H9 (cell line): ENCODE data around the gene SIVA1. TPM values are rescaled to one million over a fixed set of nuclear protein-coding genes. Genes with fewer than 3 reads are reported as not detected.

Source experiments
- DNase-seq: peaks from one replicate; pipeline ENCODE4 v3.0.0-alpha.2; 2017
- H2AFZ ChIP-seq: one replicate; pipeline ENCODE4 v1.6.1; 2013; ENCODE audit warnings: mild to moderate bottlenecking, low read length, control low read depth, moderate library complexity
- H2AK5ac ChIP-seq: 2 replicates; pipeline ENCODE4 v1.6.1; 2013; ENCODE audit warnings: low read length, control low read depth, mixed read lengths; ENCODE audit not compliant: insufficient read length
- H2BK120ac ChIP-seq: one replicate; pipeline ENCODE4 v1.6.1; 2013; ENCODE audit warnings: low read depth, mild to moderate bottlenecking, low read length, control low read depth, inconsistent platforms; ENCODE audit not compliant: poor library complexity, severe bottlenecking
- H2BK12ac ChIP-seq: 2 replicates; pipeline ENCODE4 v1.6.1; 2013; ENCODE audit warnings: low read length, control low read depth, mixed read lengths, low read depth; ENCODE audit not compliant: insufficient read length
- H2BK15ac ChIP-seq: 2 replicates; pipeline ENCODE4 v1.6.1; 2013; ENCODE audit warnings: low read depth, low read length, control low read depth
- H2BK20ac ChIP-seq: one replicate; pipeline ENCODE4 v1.6.1; 2013; ENCODE audit warnings: low read depth, mild to moderate bottlenecking, low read length, control low read depth, inconsistent platforms; ENCODE audit not compliant: poor library complexity, severe bottlenecking
- H2BK5ac ChIP-seq: 2 replicates; pipeline ENCODE4 v1.6.1; 2013; ENCODE audit warnings: low read length, control low read depth, mixed read lengths; ENCODE audit not compliant: insufficient read length
- H3K14ac ChIP-seq: 2 replicates; pipeline ENCODE4 v1.6.1; 2013; ENCODE audit warnings: low read length, control low read depth; ENCODE audit not compliant: insufficient read depth
- H3K18ac ChIP-seq: 2 replicates; pipeline ENCODE4 v1.6.1; 2013; ENCODE audit warnings: low read depth, mild to moderate bottlenecking, mixed read lengths, low read length, control low read depth; ENCODE audit not compliant: insufficient read length
- H3K23ac ChIP-seq: 2 replicates; pipeline ENCODE4 v1.6.1; 2013; ENCODE audit warnings: low read length, control low read depth, mixed read lengths, low read depth; ENCODE audit not compliant: insufficient read length
- H3K23me2 ChIP-seq: 2 replicates; pipeline ENCODE4 v1.6.1; 2013; ENCODE audit warnings: low read depth, mild to moderate bottlenecking, mixed read lengths, low read length, control low read depth; ENCODE audit not compliant: insufficient read length, poor library complexity, severe bottlenecking
- H3K27ac ChIP-seq: 2 replicates; pipeline ENCODE4 v1.5.1; 2013; ENCODE audit warnings: low read length, control low read depth, mixed read lengths, low read depth; ENCODE audit not compliant: insufficient read length
- H3K27me3 ChIP-seq: 2 replicates; pipeline ENCODE4 v1.6.1; 2013; ENCODE audit warnings: low read length, control low read depth, inconsistent platforms; ENCODE audit not compliant: insufficient read depth
- H3K4ac ChIP-seq: 2 replicates; pipeline ENCODE4 v1.6.1; 2013; ENCODE audit warnings: low read depth, mild to moderate bottlenecking, control low read depth, inconsistent platforms, low read length, moderate library complexity
- H3K4me1 ChIP-seq: 2 replicates; pipeline ENCODE4 v1.6.1; 2013; ENCODE audit warnings: low read length, control low read depth, inconsistent platforms; ENCODE audit not compliant: insufficient read depth
- H3K4me2 ChIP-seq: 2 replicates; pipeline ENCODE4 v1.6.1; 2013; ENCODE audit warnings: low read length, control low read depth, mixed read lengths; ENCODE audit not compliant: insufficient read length, insufficient read depth
- H3K56ac ChIP-seq: 2 replicates; pipeline ENCODE4 v1.6.1; 2013; ENCODE audit warnings: low read depth, mild to moderate bottlenecking, mixed read lengths, low read length, control low read depth; ENCODE audit not compliant: insufficient read length
- H3K79me1 ChIP-seq: 2 replicates; pipeline ENCODE4 v1.6.1; 2013; ENCODE audit warnings: low read depth, mild to moderate bottlenecking, moderate library complexity, low read length, control low read depth, inconsistent platforms; ENCODE audit not compliant: insufficient read depth, poor library complexity, severe bottlenecking
- H3K79me2 ChIP-seq: 2 replicates; pipeline ENCODE4 v1.6.1; 2013; ENCODE audit warnings: low read length, control low read depth, inconsistent platforms; ENCODE audit not compliant: insufficient read depth
- H3K9ac ChIP-seq: 2 replicates; pipeline ENCODE4 v1.6.1; 2013; ENCODE audit warnings: low read length, control low read depth, mixed read lengths; ENCODE audit not compliant: insufficient read length; ENCODE audit errors: extremely low read depth
- H3K9me3 ChIP-seq: one replicate; pipeline ENCODE4 v1.6.1; 2013; ENCODE audit warnings: low read depth, low read length, inconsistent platforms; ENCODE audit not compliant: control insufficient read depth
- H3T11ph ChIP-seq: one replicate; pipeline ENCODE4 v1.6.1; 2013; ENCODE audit warnings: mild to moderate bottlenecking, low read length, control low read depth, inconsistent platforms
- H4K20me1 ChIP-seq: one replicate; pipeline ENCODE4 v1.6.1; 2013; ENCODE audit not compliant: control insufficient read depth, insufficient read length, insufficient read depth
- H4K5ac ChIP-seq: 2 replicates; pipeline ENCODE4 v1.6.1; 2013; ENCODE audit warnings: low read depth, mild to moderate bottlenecking, mixed read lengths, low read length, control low read depth; ENCODE audit not compliant: insufficient read length
- H4K8ac ChIP-seq: replicated peaks from 2 replicates; pipeline ENCODE4 v1.6.1; 2013; ENCODE audit warnings: low read length, control low read depth, mixed read lengths, low read depth; ENCODE audit not compliant: insufficient read length
- H4K91ac ChIP-seq: 2 replicates; pipeline ENCODE4 v1.6.1; 2013; ENCODE audit warnings: low read depth, mild to moderate bottlenecking, moderate library complexity, mixed read lengths, low read length, control low read depth; ENCODE audit not compliant: insufficient read length
- H3K27ac Mint-ChIP-seq, 3 experiments: 2 replicates in 2 of 3; 3 replicates in 1 of 3; pipeline ENCODE4 v1.8.0; 2020 to 2021; ENCODE audit warnings: mixed read lengths in 3 of 3, mild to moderate bottlenecking in 1 of 3, moderate library complexity in 1 of 3
- H3K27me3 Mint-ChIP-seq: 2 replicates; pipeline ENCODE4 v1.8.0; 2021; ENCODE audit warnings: low read depth, mild to moderate bottlenecking, moderate library complexity, mixed read lengths
- H3K36me3 Mint-ChIP-seq, 3 experiments: 2 replicates in 2 of 3; 3 replicates in 1 of 3; pipeline ENCODE4 v1.8.0; 2020 to 2021; ENCODE audit warnings: low read depth in 3 of 3, mixed read lengths in 3 of 3; ENCODE audit not compliant: insufficient read depth in 1 of 3
- H3K4me1 Mint-ChIP-seq, 2 experiments: 2 replicates each; pipeline ENCODE4 v1.8.0; 2020; ENCODE audit warnings: mixed read lengths in 2 of 2
- H3K4me3 Mint-ChIP-seq, 2 experiments: 2 replicates in 1 of 2; 3 replicates in 1 of 2; pipeline ENCODE4 v1.8.0; 2020 to 2021; ENCODE audit warnings: mild to moderate bottlenecking in 2 of 2, mixed read lengths in 2 of 2, moderate library complexity in 1 of 2
- H3K9me3 Mint-ChIP-seq, 2 experiments: 2 replicates in 1 of 2; 3 replicates in 1 of 2; pipeline ENCODE4 v1.8.0; 2020; ENCODE audit warnings: mild to moderate bottlenecking in 2 of 2, mixed read lengths in 2 of 2, moderate library complexity in 1 of 2
- WGBS: extraction: QIAGEN DNeasy Blood & Tissue Kit; methylation state at CpG from one replicate; pipeline ENCODE4 v1.1.7; 2013; ENCODE audit warnings: missing lambda C conversion rate, low lambda C conversion rate, mixed read lengths; ENCODE audit not compliant: insufficient read length; ENCODE audit errors: extremely low coverage; 5-methylcytosine and 5-hydroxymethylcytosine counted together
- total RNA-seq: library from RNA; stranded (reverse); gene quantifications from 2 replicates; pipeline ENCODE4 v1.2.1, GENCODE V29; 2021
- TF ChIP-seq, protein P1 (sequence below): fragments of 200-600 bp; sonication (generic); conservative IDR thresholded peaks from 3 replicates; pipeline ENCODE4 v1.8.0; 2021; ENCODE audit warnings: antibody characterized with exemption, mild to moderate bottlenecking

Gene SIVA1
- total RNA-seq, 1 experiment from 2014 or later: 125 TPM

DNA sequence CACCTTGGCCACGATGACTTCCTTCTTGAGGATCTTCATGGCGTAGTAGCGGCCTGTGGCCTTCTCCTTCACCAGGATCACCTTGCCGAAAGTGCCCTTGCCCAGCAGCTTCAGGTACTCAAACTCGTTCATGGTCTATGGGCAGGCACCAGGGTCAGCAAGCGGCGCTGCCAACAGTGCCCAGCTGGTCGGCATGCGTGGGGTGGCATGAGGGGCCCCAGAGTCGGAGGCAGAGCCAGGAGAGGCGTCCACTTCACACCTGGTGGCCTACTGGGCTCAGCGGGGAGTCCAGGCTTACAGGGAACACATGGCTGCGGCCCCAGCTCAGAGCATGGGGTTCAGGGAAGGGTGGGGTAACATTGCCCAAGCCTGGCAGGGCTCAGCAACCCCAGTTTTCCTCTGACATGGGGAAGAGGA lies 22.1 kb downstream of the SIVA1 start:
- TF ChIP-seq, protein P1, sequence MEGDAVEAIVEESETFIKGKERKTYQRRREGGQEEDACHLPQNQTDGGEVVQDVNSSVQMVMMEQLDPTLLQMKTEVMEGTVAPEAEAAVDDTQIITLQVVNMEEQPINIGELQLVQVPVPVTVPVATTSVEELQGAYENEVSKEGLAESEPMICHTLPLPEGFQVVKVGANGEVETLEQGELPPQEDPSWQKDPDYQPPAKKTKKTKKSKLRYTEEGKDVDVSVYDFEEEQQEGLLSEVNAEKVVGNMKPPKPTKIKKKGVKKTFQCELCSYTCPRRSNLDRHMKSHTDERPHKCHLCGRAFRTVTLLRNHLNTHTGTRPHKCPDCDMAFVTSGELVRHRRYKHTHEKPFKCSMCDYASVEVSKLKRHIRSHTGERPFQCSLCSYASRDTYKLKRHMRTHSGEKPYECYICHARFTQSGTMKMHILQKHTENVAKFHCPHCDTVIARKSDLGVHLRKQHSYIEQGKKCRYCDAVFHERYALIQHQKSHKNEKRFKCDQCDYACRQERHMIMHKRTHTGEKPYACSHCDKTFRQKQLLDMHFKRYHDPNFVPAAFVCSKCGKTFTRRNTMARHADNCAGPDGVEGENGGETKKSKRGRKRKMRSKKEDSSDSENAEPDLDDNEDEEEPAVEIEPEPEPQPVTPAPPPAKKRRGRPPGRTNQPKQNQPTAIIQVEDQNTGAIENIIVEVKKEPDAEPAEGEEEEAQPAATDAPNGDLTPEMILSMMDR: no peak
- H3K18ac ChIP-seq: no peak overlapping the region
- no peak overlapping the region for H2AK5ac ChIP-seq
- no peak overlapping the region for H3K4ac ChIP-seq
- H4K8ac ChIP-seq: no peak overlapping the region
- Mint-ChIP-seq H3K4me1 (no peaks in the 10 kb centered on the region), H3K27me3 (no peaks in the 10 kb centered on the region), H3K36me3 (peaks cover 30 to 46% (median 44%) of the 10 kb centered on the region in 3 experiments), H3K9me3 (peaks cover 0 to 9% of the 10 kb centered on the region in 2 experiments; a peak in 4 of 5 replicates), H3K4me3 (no peak overlapping the region), H3K27ac (no peak overlapping the region)
- no peaks in the 10 kb centered on the region for H4K20me1 ChIP-seq
- H3K27ac ChIP-seq: no peak overlapping the region
- H3K9me3 ChIP-seq: no peaks in the 10 kb centered on the region
- no peak overlapping the region for H2BK20ac ChIP-seq
- H3K4me2 ChIP-seq: no peak overlapping the region
- H3T11ph ChIP-seq: no peak overlapping the region
- H3K79me1 ChIP-seq: no peaks in the 10 kb centered on the region
- no peak overlapping the region for H3K23ac ChIP-seq
- DNase-seq: no peak
- no peaks in the 10 kb centered on the region for H3K23me2 ChIP-seq
- no peaks in the 10 kb centered on the region for H3K4me1 ChIP-seq
- no peak overlapping the region for H4K5ac ChIP-seq
- no peaks in the 10 kb centered on the region for H3K27me3 ChIP-seq
- H2AFZ ChIP-seq: no peak overlapping the region
- no peak overlapping the region for H3K56ac ChIP-seq
- no peak overlapping the region for H3K9ac ChIP-seq
- no peak overlapping the region for H3K14ac ChIP-seq
- no peaks in the 10 kb centered on the region for H3K79me2 ChIP-seq
- H2BK12ac ChIP-seq: no peak overlapping the region
- H4K91ac ChIP-seq: no peak overlapping the region
- no CpG with 5 or more reads among the region's 13 CpGs for WGBS
- H2BK5ac ChIP-seq: no peak overlapping the region
- no peak overlapping the region for H2BK15ac ChIP-seq
- no peak overlapping the region for H2BK120ac ChIP-seq
